ENCODE results near the gene PTPRN2.
"Not testable (repeated sequence)": the region's sequence is repeated elsewhere in the genome, so short reads cannot be mapped to it uniquely, and the experiment has no call there.

The PTPRN2 gene

DNA sequence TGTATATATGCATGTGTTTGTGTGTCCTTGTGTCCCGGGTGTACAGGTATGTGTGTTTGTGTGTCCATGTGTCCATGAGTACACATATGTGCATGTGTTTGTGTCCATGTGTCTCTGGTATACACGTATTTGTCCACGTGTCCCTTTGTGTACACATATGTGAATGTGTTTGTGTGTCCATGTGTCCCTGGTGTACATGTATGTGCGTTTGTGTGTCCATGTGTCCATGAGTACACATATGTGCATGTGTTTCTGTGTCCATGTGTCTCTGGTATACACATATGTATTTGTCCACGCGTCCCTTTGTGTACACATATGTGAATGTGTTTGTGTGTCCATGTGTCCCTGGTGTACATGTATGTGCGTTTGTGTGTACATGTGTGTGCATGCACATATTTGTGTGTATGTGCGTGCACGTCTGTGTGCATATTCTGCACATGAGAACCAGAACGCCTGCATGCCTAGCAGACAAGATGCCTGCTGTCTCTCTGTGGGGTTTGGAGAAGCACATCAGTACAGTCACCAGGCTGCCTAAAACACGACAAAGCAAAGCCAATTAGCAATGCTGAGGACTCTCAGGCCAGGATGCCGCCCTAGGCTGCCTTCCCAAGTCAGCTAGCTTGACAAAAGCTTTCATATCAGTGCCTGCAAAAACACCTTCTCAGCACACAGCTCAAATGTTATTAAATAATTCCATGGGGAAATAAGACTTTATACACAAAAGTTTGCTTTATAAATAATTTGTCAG, 327.8 kb downstream of the PTPRN2 start:
- no peak for DNase-seq

- no peak for DNase-seq
These were observed 328.5 kb downstream of the PTPRN2 start for GRCh38 chr7:158259141-158259540.

GRCh38 chr7:158258411-158259130, 329.1 kb downstream of the PTPRN2 start:
- DNase-seq = no peak

DNA sequence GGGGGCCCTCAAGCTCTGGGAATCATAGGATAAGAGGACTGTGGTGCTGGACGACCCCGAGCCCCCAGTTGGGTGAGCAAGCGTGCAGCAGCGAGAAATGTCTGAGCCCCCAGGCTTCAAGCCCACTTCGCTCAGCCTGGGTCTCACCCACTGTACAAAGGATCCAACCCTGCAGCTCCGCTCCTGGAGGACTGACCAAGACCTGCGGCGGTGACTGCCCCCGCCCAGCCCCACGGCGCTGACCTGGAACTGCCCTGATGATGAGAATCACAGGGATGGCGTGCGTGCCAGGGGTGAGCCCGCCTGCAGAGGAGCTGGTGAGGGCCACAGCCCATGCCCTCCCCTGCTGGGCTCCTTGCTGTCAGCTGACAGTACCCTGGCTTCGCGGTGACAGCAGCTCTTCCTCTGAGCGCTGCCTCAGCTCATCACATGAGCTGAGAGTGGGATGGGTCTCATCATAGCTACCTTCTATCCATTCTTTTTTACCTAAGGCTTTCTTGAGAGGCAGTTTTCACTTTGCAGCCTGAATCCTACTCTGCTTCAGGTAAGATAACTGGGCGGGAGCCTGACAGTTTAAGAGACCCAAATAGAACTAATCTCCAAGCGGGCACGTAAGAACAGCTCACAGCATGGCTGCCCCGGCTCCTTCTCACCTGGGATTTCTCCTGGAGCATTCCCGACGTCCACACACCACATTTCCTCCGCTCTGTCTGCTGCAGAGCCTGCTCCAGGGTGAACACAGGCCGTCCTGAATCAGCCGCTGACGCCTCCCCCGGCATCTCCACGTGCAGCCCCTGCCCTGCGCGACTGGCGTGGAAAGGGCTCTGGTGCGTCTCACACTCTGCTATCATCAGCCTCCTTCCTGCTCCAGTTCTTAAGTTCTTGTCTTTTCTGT, 329.9 kb downstream of the PTPRN2 start:
- DNase-seq = no peak

DNA sequence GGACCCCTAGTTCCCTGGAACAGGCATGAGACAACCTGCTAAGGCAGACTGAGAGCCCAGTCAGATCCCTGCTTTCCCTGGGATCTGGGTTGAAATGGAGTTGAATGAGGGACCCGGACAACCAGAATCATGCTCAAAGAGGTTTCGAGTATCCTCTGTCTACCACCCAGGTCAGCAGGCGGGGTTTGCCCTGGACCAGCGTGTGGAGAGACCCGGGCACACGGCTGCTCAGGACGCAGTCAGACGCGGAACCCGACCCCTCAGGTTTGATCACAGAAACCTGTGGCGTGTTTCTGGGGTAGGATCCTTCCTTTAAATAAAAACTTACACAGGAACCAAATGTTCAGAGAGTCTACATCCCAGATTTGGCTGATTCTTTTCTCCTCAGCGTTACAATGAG, 330.6 kb downstream of the PTPRN2 start:
- no peak for DNase-seq

GRCh38 chr7:158256091-158256816, 331.4 kb downstream of the PTPRN2 start:
- no peak for DNase-seq

- DNase-seq = no peak
These were observed 332.1 kb downstream of the PTPRN2 start for GRCh38 chr7:158255558-158255957.

DNA sequence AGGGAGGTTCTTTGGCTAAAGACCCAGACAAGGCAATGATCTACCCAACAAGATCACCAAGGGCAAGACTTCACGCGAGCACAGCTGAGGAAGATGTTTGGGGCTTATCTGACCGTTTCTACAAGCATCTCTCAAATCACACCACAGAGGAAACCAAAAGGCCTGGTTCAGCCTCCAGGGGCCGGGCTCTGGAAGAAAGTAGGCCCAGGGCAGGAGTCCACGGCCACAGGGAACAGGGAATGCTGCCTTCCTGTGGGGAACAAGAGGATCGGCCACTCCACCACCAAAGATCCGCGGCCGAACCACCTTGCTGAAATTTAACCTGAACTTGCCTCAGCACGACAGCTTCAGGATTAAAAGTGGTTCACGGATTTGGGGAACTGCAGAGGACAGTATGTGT, 332.5 kb downstream of the PTPRN2 start:
- DNase-seq = no peak

DNA sequence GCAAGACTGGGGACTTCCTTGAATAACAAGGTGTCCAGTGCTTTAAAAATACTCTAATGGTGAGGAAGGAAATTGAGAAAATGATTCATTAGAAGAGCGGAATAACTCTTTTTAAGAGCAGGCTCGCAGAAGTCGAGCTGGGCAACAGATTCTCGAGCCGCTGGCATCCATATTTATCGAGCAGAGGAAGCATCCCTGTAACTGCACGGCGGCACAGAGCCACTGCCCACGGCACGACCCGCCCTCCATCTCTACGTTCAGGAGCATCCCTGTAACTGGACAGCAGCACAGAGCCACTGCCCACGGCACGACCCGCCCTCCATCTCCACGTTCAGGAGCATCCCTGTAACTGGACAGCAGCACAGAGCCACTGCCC, 334.0 kb downstream of the PTPRN2 start:
- not testable (repeated sequence) for DNase-seq

DNA sequence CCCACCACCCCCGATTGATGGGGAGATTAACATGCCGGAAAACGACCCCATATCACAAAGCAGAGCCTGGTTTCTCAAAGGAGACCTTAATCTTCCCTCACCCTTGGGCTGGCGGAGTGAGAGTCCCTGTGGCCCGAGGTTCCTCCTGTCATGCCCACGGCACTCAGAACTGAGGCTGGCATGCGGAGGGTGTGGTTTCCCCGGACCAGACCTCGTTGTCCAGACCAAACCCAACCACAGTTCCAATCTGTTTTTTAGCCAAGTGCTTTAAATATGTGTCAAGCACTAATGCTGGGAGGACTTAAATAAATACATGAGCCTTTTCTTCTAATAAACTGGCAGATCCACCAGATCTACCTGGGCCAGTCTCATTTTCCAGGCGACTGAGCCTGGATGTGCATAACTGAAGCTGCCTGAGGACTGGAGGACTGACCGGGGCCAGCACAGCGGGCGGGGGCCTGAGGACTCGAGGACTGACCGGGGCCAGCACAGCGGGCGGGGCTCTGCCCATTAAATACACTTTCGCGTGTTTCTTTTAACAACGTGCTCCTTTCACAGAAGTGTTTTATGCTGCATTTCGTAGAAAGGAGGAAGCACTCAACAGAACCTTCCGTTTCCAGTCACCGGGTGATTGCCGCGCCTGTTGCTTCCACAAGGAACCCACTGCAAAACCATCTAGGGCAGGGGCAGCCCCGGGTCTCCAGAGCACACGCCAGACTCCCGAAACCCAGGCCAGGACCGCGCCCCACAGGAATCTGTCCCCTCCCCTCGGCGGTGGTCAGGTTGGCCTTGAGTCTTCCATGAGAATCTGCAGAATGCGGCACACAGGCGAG, 334.6 kb downstream of the PTPRN2 start:
- DNase-seq = no peak

- no peak for DNase-seq
These were observed 335.4 kb downstream of the PTPRN2 start for GRCh38 chr7:158252081-158252836.

DNA sequence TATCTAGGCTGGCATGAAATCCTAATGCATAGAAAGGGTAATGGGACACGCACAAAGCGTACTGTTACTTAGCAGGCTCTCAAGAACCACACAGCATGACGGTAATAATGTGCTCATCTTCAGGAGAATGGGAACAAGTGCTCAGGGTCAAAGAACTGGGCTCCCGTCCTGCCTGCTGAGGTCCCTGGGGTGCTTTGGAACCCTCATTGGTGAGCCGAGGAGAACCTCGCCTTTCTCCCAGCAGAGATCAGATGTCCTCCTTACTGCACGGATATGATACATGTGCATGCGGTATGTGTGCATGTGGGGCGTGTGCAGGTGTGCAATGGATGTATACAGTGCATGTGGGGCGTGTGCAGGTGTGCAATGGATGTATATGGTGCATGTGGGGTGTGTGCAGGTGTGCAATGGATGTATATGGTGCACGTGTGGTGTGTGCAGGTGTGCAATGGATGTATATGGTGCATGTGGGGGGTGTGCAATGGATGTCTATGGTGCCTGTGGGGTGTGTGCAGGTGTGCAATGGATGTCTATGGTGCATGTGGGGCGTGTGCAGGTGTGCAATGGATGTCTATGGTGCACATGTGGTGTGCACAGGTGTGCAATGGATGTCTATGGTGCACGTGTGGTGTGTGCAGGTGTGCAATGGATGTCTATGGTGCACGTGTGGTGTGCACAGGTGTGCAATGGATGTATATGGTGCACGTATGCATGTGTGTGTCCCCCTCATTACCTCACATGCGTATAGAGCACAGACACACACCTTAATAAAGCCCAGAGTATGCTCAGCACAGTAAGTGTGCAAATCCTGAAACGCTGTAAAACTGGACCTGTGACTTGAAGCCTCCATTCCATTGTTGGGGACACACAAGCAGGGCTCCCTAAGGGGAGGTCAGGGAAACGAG, 336.3 kb downstream of the PTPRN2 start:
- DNase-seq = no peak

- no peak for DNase-seq
These were observed 337.9 kb downstream of the PTPRN2 start for GRCh38 chr7:158249692-158250091.

GRCh38 chr7:158248816-158249215, 338.8 kb downstream of the PTPRN2 start:
- no peak for DNase-seq

GRCh38 chr7:158247758-158248487, 339.7 kb downstream of the PTPRN2 start:
- DNase-seq = no peak

- no peak for DNase-seq
These were observed 340.5 kb downstream of the PTPRN2 start for GRCh38 chr7:158246960-158247673.

GRCh38 chr7:158246272-158246959, 341.2 kb downstream of the PTPRN2 start:
- no peak for DNase-seq

- no peak for DNase-seq
These were observed 341.9 kb downstream of the PTPRN2 start for GRCh38 chr7:158245724-158246041.
